Muscle layer of duodenum (tissue), 2 donors: Measurements from ENCODE around the gene IL9.

Experiments used
- H3K27ac ChIP-seq: one replicate; pipeline ENCODE4 v1.7.0; 2013; ENCODE audit warnings: mild to moderate bottlenecking, low read length
- H3K27me3 ChIP-seq: one replicate; pipeline ENCODE4 v1.7.0; 2013; ENCODE audit warnings: low read depth, mild to moderate bottlenecking, control low read depth, low read length
- H3K36me3 ChIP-seq, 2 donors: one replicate each; pipeline ENCODE4 v1.7.0; 2013; ENCODE audit warnings: low read length in 2 of 2, control low read depth in 1 of 2, mild to moderate bottlenecking in 1 of 2; ENCODE audit not compliant: insufficient read depth in 2 of 2, control insufficient read depth in 1 of 2
- H3K4me1 ChIP-seq, 2 donors: one replicate each; pipeline ENCODE4 v1.7.0; 2013; ENCODE audit warnings: low read length in 2 of 2, mild to moderate bottlenecking in 2 of 2, control low read depth in 1 of 2, moderate library complexity in 1 of 2; ENCODE audit not compliant: insufficient read depth in 2 of 2, control insufficient read depth in 1 of 2
- H3K4me3 ChIP-seq, 2 donors: one replicate each; pipeline ENCODE4 v1.7.0; 2013; ENCODE audit warnings: low read length in 2 of 2, low read depth in 1 of 2, mild to moderate bottlenecking in 1 of 2
- H3K9me3 ChIP-seq, 2 donors: one replicate each; pipeline ENCODE4 v1.7.0; 2013; ENCODE audit warnings: low read length in 2 of 2, control low read depth in 1 of 2, mild to moderate bottlenecking in 1 of 2; ENCODE audit not compliant: control insufficient read depth in 1 of 2
- donor health status: healthy.

IL9 gene

GRCh38 chr5:135916638-135917263 lies 21.1 kb upstream of the IL9 start:
- H3K4me3 ChIP-seq = no peak overlapping the region
- no peaks in the 10 kb centered on the region for H3K36me3 ChIP-seq
- no peaks in the 10 kb centered on the region for H3K4me1 ChIP-seq
- no peaks in the 10 kb centered on the region for H3K9me3 ChIP-seq
- no peak overlapping the region for H3K27ac ChIP-seq
- H3K27me3 ChIP-seq = peaks cover 3% of the 10 kb centered on the region

- Histone ChIP-seq H3K9me3 (no peaks in the 10 kb centered on the region), H3K4me3 (no peak overlapping the region), H3K36me3 (no peaks in the 10 kb centered on the region), H3K4me1 (no peaks in the 10 kb centered on the region), H3K27me3 (peaks cover 3% of the 10 kb centered on the region), H3K27ac (no peak overlapping the region)
Observed at GRCh38 chr5:135915466-135916001, 19.9 kb upstream of the IL9 start.

- no peaks in the 10 kb centered on the region for H3K9me3 ChIP-seq
- no peaks in the 10 kb centered on the region for H3K36me3 ChIP-seq
- H3K27ac ChIP-seq = no peak overlapping the region
- peaks cover 3% of the 10 kb centered on the region for H3K27me3 ChIP-seq
- H3K4me3 ChIP-seq = no peak overlapping the region
- H3K4me1 ChIP-seq = no peaks in the 10 kb centered on the region
Observed at GRCh38 chr5:135913713-135914626, 18.3 kb upstream of the IL9 start.

- H3K9me3 ChIP-seq = no peaks in the 10 kb centered on the region
- H3K27ac ChIP-seq = no peak overlapping the region
- no peaks in the 10 kb centered on the region for H3K4me1 ChIP-seq
- no peaks in the 10 kb centered on the region for H3K27me3 ChIP-seq
- H3K36me3 ChIP-seq = no peaks in the 10 kb centered on the region
- no peak overlapping the region for H3K4me3 ChIP-seq
Observed at GRCh38 chr5:135905144-135905543, 9.5 kb upstream of the IL9 start.

- H3K27me3 ChIP-seq = no peaks in the 10 kb centered on the region
- no peak overlapping the region for H3K27ac ChIP-seq
- H3K4me3 ChIP-seq = no peak overlapping the region
- no peaks in the 10 kb centered on the region for H3K9me3 ChIP-seq
- no peaks in the 10 kb centered on the region for H3K4me1 ChIP-seq
- no peaks in the 10 kb centered on the region for H3K36me3 ChIP-seq
Observed at GRCh38 chr5:135901633-135902032, 6.0 kb upstream of the IL9 start.

- H3K36me3 ChIP-seq = no peaks in the 10 kb centered on the region
- H3K9me3 ChIP-seq = no peaks in the 10 kb centered on the region
- no peaks in the 10 kb centered on the region for H3K4me1 ChIP-seq
- H3K4me3 ChIP-seq = no peak overlapping the region
- H3K27me3 ChIP-seq = no peaks in the 10 kb centered on the region
- no peak overlapping the region for H3K27ac ChIP-seq
Observed at GRCh38 chr5:135900276-135900675, 4.6 kb upstream of the IL9 start.

GRCh38 chr5:135898651-135899050 lies 3.0 kb upstream of the IL9 start:
- Histone ChIP-seq H3K27ac (no peak overlapping the region), H3K9me3 (no peaks in the 10 kb centered on the region), H3K27me3 (peaks cover 3% of the 10 kb centered on the region), H3K4me3 (no peak overlapping the region), H3K4me1 (no peaks in the 10 kb centered on the region), H3K36me3 (no peaks in the 10 kb centered on the region)

- Histone ChIP-seq H3K4me3 (no peak overlapping the region), H3K36me3 (no peaks in the 10 kb centered on the region), H3K27me3 (peaks cover 3% of the 10 kb centered on the region), H3K4me1 (peaks cover 0 to 4% of the 10 kb centered on the region in 2 donors), H3K9me3 (no peaks in the 10 kb centered on the region), H3K27ac (no peak overlapping the region)
Observed at GRCh38 chr5:135894789-135895188, 852 bp downstream of the IL9 start.

- Histone ChIP-seq H3K4me1 (peaks cover 0 to 4% of the 10 kb centered on the region in 2 donors), H3K9me3 (no peaks in the 10 kb centered on the region), H3K36me3 (no peaks in the 10 kb centered on the region), H3K4me3 (no peak overlapping the region), H3K27me3 (peaks cover 3% of the 10 kb centered on the region), H3K27ac (no peak overlapping the region)
Observed at GRCh38 chr5:135894276-135894675, 1.4 kb downstream of the IL9 start.

GRCh38 chr5:135891791-135892190 lies 3.9 kb downstream of the IL9 start:
- Histone ChIP-seq H3K4me1 (peaks cover 0 to 4% of the 10 kb centered on the region in 2 donors), H3K4me3 (no peak overlapping the region)

GRCh38 chr5:135891268-135891667 lies 4.4 kb downstream of the IL9 start:
- H3K27me3 ChIP-seq = peaks cover 3% of the 10 kb centered on the region
- no peaks in the 10 kb centered on the region for H3K9me3 ChIP-seq
- H3K27ac ChIP-seq = no peak overlapping the region
- peaks cover 0 to 4% of the 10 kb centered on the region in 2 donors for H3K4me1 ChIP-seq
- no peak overlapping the region for H3K4me3 ChIP-seq
- H3K36me3 ChIP-seq = no peaks in the 10 kb centered on the region

More at GRCh38 chr5:135891791-135892190, 3.9 kb downstream of the IL9 start:
- no peaks in the 10 kb centered on the region for H3K36me3 ChIP-seq
- peaks cover 3% of the 10 kb centered on the region for H3K27me3 ChIP-seq
- H3K27ac ChIP-seq = no peak overlapping the region
- no peaks in the 10 kb centered on the region for H3K9me3 ChIP-seq
